GM18502 (cell line): Measurements from ENCODE around the gene UBXN11.
A peak's percentile ranks its signal among the peaks of the same experiment; 100 is the strongest.

Source experiments
- ATAC-seq: cut with Tn5 transposase; IDR thresholded peaks from one replicate; pipeline ENCODE4 v1.9.1; 2021; ENCODE audit warnings: mild to moderate bottlenecking; ENCODE audit not compliant: unreplicated experiment, poor library complexity

Gene UBXN11

DNA sequence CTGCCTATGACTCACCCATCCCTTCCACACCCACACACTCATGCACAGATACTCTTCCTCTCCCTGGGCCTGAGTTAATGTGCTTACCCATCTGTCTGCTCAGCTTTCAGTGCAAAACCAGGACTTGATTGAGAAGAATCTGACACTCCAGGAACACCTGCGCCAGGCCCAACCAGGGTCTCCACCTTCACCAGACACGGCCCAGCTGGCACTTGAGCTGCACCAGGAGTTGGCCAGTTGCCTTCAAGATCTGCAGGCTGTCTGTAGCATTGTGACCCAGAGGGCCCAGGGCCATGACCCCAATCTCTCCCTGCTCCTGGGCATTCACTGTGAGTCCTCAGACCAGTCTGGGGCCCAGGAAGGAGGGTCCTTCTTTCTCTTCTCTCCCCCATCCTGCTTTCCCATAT is 30.0 kb downstream of the UBXN11 start:
- ATAC-seq, result no peak

- ATAC-seq, result no peak
Measured at GRCh38 chr1:26275580-26276431, 30.6 kb downstream of the UBXN11 start.

DNA sequence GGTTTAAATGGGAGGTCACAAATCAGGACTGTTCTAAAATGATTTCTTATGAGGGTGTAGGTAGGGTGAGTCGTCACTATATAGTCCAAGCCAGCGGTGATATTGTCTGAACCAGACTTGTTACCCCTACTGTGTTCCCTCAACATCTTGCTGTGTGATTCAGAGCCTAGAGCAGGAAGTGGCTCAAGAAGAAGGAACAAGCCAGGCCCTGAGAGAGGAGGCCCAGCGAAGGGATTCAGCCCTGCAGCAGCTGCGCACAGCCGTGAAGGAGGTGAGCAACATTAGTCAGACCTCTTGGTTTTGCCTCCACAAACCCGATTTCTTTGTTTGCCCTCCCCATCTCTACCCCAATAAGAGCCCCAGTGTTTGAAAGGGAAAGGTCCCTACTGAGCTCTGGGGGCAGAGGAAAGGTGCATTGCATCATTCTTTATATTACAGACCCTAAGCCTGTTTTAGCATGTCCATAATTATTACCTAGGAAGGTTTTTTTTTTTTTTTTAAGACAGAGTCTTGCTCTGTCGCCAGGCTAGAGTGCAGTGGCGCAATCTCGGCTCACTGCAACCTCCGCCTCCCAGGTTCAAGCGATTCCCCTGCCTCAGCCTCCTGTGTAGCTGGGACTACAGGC is 31.5 kb downstream of the UBXN11 start:
- no peak for ATAC-seq

DNA sequence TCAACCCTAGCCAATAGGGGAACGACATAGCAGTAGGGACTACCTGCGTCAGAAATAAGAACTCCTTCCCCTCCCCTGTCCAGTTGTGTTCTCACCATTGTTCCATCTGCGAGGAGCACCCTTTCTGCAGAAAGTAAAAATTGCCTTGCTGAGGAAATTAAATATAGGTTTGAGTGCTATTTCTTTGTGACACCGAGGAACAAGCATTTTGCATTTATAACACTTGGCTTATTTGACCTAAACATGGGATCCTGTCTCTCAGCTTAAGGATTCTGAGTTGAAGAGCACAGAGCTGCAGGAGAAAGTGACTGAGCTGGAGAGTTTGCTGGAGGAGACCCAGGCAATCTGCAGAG is 37.3 kb downstream of the UBXN11 start:
- no peak for ATAC-seq

- no peak for ATAC-seq
Measured at GRCh38 chr1:26268290-26269197, 37.9 kb downstream of the UBXN11 start.

DNA sequence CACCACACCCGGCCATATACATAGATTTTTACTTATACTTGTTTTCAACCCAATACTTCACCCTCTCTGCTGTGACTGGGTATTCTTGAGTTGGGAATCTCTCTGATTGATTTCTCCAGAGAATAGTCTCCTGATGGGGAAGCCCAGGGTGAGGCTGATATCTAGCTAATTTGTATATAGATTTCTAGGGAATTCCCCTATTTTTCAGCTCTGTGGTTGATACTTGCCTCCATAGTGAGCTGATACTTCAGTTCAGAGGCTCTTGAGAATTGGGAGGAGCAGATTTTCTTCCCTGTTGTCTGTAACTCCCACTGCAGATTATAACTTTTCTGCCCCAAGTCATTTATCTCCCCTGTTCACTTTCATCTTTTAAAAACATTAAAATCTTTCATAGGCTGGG is 41.0 kb downstream of the UBXN11 start:
- no peak for ATAC-seq

DNA sequence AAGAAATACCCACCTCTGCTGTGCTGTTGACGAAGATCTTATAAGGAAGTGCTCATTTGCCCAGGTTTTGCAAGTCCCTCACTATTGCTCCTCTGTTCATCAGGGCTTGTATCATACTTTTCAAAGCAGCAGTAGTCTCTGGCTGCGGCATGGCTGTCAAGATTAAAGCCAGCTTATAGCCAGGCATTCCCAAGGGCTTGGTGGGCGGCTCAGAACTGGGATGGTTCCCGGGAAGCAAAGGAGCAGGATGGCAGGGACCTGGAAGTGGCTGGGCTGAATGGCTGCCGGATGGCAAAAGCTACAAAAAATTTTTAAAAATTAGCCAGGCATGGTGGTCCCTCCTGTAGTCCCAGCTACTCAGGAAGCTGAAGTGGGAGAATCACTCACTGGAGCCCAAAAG is 43.2 kb downstream of the UBXN11 start:
- ATAC-seq, result no peak

DNA sequence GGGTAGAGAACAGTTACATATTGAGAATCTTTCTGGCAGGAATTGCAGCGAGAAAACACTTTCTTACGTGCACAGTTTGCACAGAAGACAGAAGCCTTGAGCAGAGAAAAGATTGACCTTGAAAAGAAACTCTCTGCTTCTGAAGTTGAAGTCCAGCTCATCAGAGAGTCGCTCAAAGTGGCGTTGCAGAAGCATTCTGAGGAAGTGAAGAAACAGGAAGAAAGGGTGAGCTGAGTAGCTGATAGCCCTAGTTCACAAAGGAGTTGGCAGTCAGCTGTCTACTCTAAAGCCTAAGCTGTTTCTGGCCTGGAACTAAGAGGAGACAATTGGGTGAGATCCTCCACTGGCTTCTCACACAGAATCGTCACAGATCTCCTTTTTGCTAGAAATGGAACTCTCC is 46.9 kb downstream of the UBXN11 start:
- ATAC-seq, result no peak

DNA sequence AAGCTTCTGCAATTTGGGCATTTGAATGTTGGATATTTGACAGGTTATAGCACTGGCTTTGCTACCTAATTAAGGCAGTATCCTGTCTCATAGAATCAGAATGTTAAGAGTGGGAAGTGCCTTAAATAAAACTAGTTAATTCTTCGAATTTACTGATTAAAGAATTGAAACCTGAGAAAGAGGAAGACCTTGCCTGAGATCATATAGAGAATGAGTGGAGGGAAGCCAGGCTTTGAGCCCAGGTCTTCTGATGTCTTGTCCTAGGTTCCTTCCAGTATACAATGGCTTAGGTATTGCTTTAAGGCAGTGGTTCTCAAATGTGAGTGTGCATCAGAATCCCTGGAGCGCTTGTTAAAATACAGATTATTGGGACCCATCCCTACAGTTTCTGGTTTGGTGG is 47.4 kb downstream of the UBXN11 start:
- ATAC-seq, result no peak

- ATAC-seq, result no peak
Measured at GRCh38 chr1:26257222-26257621, 49.2 kb downstream of the UBXN11 start.

DNA sequence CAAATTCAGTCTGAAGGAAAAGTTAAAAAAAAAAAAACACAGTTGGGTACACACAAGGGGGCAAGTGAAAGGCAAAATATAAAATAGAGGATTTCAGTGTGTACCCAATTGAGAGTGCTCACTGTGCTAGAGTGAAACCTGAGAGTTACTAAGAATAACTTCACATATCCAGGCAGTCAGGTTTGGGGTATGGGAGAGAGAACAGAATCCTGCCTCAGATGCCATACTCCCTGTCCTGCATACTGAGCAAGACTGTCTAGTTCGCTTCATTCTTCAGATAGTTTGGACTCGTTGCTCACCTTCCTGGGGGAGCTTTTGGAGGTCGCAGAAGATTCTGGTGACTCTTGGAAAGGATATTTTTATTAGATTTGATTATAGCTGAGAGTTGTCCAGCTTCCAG is 52.0 kb downstream of the UBXN11 start:
- ATAC-seq, result no peak

GRCh38 chr1:26252718-26253117 is 53.7 kb downstream of the UBXN11 start:
- ATAC-seq, result no peak

GRCh38 chr1:26239936-26240335 is 66.5 kb downstream of the UBXN11 start:
- no peak for ATAC-seq

DNA sequence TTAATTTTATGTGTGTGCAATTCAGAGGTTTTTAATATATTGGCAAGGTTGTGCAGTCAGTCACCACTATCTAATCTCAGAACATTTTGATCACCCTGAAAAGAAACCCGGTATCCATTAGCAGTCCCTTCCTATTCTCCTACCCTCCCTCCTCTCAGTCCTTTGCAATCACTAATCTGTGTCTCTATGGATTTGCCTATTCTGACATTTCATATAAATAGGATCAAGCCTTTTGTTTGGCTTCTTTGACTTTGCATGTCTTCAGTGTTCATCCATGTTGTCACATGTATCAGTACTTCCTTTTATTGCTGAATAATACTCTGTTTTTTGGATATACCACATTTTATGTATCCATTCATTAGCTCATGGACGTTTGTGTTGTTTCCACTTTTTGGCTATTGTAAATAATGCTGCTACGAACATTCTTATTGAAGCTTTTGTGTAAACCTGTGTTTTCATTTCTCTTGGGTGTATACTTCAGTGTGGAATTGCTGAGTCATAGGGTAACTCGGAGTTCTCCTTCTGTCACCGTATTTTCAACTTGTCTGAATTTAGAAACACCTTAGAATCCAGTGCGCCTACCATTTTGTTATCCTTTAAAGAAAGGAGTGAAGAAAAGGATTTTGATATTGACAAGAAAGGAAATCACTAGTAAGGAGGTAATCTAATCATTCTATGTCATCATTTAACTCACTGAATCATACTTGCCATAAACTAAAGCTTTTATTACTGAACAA is 69.0 kb downstream of the UBXN11 start:
- ATAC-seq, result no peak

- ATAC-seq, result no peak
Measured at GRCh38 chr1:26234644-26235370, 71.6 kb downstream of the UBXN11 start.

DNA sequence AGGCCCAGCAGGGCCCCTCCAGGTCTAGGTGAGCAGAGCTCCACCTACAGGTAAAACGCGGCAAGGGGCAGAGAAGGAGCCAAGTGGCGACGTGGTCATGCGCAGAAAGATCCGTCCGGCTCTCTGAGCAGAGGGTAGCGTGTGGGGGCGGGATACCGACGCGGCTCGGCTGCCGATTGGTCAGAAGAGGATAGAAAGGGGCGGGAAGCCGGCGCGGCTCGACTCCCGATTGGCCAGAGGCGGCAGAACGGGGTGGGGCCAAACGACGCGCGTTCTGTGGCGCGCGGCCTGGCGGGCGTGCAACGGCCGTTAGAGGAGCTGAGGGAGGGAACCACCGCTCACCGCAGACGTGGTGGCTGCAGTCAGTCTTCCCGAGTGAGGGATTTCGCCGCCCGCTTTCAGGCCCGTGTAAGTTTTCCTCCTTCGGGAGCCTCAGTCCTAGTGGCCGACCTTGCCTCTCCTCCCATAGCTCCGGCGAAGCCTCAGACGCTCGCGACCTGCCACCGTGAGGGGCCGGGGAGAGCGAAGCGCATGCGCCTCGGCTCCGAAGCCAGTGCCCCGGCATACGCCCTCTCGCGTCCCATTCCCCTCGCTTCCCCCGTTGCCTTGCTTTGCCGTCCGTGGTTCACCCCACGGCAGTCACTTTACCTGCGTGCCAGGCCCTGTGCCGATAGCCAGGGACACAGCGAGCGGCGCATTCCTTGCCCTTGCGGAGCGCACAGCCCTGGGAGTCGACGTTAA is 72.4 kb downstream of the UBXN11 start, which contains the start of gene CEP85:
TSS of gene CEP85 (plus strand) at position 298 of the 741 bp plus-strand sequence. CDS start 5,584 bp downstream, outside the sequence.
- peak; percentile 88 for ATAC-seq
